Measurements from ENCODE around the gene ITPR1.

- no peak for TF ChIP-seq EP300 (conservative IDR thresholded peaks at IDR 0.05; ENCODE audit: poor library complexity, severe bottlenecking)
- TF ChIP-seq REST (IDR thresholded peaks at IDR 0.05; ENCODE audit: borderline replicate concordance), result no peak
- no peak for TF ChIP-seq CTCF (IDR thresholded peaks at IDR 0.05; ENCODE audit: poor library complexity, severe bottlenecking)
- no peak for TF ChIP-seq TAF1 (IDR thresholded peaks at IDR 0.05; ENCODE audit: low read depth)
- no peak for TF ChIP-seq EZH2 (IDR thresholded peaks at IDR 0.05; ENCODE audit: borderline replicate concordance, insufficient read depth, low read length, poor library complexity, severe bottlenecking)
- TF ChIP-seq RAD21 (conservative IDR thresholded peaks at IDR 0.05), result no peak
- no peak for TF ChIP-seq SMC3 (conservative IDR thresholded peaks at IDR 0.05; ENCODE audit: poor library complexity)
Measured at GRCh38 chr3:4833471-4833870, 340.3 kb downstream of the ITPR1 start.

Data from neural cell (in vitro differentiated cells).